CD4-positive, alpha-beta T cell treated with Interleukin-4 for 4 hours (primary cell): ENCODE data around the gene BMPER.

Experiments used
- DNase-seq: peaks from one replicate; pipeline ENCODE4 v3.0.0-alpha.2; 2020

Gene BMPER

DNA sequence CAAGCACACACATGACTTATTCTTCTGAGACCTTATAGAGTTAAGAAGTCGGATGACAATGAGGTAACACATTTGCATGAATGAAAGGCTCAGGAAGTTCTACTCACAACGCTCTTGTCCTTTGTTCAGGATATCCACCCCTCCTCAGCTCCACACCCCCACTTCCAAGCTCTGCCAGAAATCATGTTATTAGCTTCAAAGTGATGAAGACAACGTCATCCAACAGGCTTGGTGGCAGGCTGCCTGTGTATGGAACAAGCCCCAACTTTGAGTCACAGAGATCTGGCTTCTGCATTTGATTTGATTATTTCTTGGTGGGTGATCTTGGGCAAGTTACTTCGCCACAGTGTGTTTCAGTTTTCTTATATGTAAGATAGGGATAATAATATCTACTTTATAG is 12.4 kb upstream of the BMPER start:
- no peak for DNase-seq

- DNase-seq = no peak
These were observed 12.0 kb upstream of the BMPER start for GRCh38 chr7:33893377-33893776.

GRCh38 chr7:33895025-33895804 is 10.1 kb upstream of the BMPER start:
- peak; percentile 52 for DNase-seq

- no peak for DNase-seq
These were observed 4.8 kb upstream of the BMPER start for GRCh38 chr7:33900501-33900900.

DNA sequence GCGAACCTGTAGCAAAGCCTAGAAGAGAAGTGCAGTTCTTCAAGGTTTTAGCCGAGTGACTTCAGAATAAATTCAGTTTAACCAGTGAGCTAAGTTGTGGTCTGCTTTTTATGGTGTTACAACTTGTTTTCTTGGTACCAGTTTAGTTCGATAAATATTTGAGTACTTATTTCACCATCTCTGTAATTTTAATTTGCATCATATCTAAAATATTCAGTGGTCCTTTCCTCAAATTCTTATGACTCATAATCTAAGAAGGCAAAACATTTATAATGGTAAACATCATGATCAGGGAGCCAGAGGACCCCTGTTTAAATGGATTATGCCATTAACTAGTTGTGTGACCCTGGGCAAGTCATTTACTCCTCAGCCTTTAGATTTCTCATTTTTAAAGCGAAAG is 4.1 kb upstream of the BMPER start:
- no peak for DNase-seq

DNA sequence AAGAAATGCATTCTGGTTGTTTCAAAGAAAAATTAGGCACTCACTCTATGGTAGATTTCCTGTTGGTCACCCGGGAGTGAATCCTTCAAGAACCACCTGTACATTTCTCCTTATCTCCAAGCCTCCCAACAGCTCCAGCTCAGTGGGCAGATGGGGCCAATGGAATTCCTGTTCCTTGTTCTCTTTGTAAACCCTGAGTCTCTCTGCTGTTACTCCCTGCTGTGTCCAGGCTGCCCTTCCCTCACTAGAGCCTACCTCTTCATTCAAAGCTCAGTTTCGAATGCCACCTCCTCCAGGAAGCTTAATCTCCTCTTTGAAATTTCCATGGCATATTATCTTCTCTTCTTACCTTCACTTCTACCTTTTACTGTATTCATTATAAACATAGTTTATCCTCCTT is 3.5 kb upstream of the BMPER start:
- DNase-seq = no peak

DNA sequence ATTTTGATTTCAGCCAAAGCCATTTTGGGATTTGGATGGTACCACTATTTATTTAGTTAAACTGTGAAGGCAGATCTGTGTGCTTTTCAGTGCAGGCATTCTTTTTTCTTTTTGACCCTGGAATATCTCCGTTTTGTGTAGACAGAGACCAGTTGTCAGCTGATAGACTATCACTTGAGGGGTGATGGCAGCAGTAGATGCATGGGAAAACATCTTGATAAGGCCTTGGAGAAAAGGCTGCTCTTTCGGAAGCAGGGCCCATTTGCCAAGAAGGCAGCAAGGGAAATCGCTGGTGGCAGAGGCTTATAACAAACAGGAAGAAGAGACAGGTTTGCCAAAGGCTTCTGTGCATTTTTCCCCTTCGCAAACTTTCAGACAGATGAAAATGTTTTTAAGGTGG is 2.6 kb upstream of the BMPER start:
- no peak for DNase-seq

DNA sequence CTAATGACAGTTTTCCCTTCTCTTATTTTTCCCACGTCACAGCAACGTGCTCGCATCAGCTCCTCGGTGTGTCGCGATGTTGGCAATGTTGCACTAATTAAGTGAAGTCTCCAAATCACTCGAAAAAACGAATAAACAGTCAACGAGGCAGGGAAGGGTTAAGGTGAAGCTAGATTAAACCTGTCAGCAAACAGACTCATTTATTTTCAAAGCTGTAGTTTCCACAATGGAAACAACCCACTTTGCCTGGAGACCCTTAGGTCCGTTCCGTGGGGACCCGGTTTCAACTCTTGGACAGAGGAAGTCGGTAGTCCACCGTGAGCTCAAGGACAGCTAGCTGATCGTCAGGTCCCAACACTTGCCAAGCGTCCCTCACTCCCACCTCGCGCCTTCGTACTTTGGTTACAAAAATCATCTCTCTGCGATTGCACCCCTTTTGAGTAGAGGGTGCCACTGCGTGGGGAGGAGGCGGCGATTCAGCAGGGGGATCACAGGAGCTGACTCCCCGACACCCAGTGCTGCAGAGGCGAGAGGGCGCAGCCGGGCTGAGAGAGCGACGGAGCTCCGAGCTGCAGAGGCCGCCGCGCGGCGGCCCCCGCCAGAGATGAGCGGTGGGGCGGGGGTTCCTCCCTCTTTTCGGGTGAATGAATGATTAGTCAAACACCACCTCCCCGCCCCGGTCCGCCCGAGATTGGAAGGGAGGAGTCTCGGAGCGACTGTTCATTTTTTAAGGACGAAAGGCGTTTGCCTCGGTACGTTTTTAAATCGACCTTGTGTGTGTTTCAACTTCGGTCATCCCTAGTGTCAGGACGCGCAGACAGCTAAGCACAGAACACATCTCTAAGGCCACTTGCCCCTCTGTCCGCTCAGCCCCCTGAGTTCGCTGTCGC is 1.3 kb upstream of the BMPER start:
- DNase-seq = no peak

- no peak for DNase-seq
These were observed 504 bp upstream of the BMPER start for GRCh38 chr7:33904681-33905388.

DNA sequence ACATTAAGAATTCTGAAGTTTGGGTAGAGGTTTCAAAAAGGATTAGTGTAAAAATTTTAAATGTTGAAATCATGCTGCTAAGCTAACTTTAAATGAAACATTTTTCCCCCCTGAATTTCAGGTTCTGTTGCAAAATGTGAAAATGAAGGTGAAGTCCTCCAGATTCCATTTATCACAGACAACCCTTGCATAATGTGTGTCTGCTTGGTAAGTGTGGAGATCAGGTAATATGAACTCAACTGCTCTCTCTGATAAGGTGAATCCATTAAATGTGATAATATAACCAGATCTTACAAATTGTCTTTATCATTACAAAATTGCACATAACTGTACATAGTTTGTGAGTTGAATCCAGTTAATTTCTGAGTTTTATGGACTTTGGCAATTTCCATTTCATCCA is 1.4 kb downstream of the BMPER start:
- no peak for DNase-seq

DNA sequence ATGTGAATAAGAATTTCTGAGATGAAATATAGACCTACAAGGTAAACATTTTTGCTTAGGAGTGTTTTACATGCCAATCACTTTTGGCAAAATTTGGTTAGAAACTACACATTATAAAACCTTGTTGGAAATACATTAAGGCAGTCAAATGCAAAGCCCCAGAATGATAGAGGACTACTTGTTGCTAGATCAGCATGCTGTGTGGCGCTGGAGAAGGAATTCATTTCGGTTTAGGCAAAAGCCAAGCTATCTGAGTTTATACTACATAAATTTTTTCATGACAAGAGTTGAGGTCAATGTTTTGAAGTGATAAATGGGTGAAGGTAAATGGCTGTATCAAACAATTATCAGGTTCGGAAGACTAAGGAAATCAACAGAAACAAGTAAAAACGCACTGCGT is 2.3 kb downstream of the BMPER start:
- no peak for DNase-seq

DNA sequence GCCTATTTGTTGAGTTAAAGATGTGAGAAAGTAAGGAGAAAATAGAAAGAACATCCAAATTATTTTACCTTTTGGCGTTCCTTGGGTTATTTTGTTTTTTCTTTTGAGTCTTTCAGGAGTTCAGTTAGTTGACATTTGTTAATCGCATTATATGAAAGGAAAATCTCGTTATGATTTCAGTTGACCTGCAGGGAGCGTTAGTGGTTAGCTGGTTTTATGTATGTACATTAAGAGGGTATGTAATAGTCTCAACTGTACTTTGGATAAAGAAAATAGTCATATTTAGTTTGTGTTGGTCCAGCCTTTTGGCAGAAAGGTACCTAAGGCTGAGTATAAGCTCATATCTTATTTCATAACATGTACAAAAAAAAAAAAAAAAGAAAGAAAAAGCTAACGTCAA is 4.0 kb downstream of the BMPER start:
- no peak for DNase-seq

GRCh38 chr7:33909755-33910154 is 4.4 kb downstream of the BMPER start:
- no peak for DNase-seq

- no peak for DNase-seq
These were observed 5.4 kb downstream of the BMPER start for GRCh38 chr7:33910756-33911155.

GRCh38 chr7:33916357-33917081 is 11.2 kb downstream of the BMPER start:
- DNase-seq = no peak

- DNase-seq = no peak
These were observed 12.3 kb downstream of the BMPER start for GRCh38 chr7:33917661-33918060.

DNA sequence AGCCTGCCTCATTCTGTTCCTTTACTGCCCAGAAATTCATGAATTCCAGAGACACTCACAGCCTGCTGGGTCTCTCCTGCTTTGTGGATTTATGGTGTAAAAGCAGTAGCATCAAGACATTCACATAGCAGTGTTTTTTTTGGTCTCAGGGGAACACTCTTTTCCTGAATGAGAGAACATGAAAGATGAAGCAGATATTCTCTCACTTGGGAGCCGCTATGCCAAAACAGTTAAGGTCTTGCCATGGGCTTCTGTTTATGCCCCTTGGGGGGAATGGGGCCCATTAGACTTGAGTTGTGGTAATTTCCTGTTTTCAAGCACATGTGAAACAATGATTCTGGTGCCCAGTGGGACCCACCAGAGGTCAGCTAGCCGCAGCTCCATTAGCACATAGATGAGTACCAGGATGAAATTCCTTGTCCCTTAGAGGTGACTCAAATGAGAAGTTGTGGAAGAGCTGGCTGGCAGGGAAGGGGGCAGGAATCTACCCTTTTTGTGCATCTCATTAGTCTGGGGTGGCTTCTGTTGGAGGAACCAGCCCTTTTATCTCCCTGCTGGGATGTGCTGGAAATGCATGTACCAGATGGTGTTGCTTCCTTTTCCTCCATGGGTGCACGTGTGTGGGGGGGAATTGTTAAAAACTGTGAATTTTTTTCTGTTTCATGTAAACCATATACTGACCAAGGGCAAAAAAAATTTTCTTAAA is 13.3 kb downstream of the BMPER start:
- no peak for DNase-seq

- DNase-seq = no peak
These were observed 14.1 kb downstream of the BMPER start for GRCh38 chr7:33919449-33919848.

GRCh38 chr7:33921216-33921938 is 16.0 kb downstream of the BMPER start:
- no peak for DNase-seq

DNA sequence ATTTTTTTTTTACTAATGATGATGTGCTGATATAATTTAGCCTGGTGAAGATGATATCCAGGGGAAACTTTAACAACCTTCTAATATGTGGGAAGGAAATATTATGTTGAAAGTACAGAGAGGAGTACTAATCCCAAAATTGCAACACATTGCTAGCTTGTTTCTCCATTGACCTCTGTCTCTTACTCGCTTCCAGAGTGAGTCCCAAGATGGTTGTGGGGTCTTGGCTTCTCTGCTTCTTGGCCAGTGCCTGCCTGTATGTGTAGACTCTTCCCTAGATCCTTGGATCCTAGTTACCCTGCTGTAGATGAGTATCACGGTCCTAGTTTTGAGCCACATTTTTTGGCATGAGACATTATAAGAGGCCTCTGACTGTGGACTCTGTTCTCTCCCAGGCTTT is 17.5 kb downstream of the BMPER start:
- DNase-seq = no peak

DNA sequence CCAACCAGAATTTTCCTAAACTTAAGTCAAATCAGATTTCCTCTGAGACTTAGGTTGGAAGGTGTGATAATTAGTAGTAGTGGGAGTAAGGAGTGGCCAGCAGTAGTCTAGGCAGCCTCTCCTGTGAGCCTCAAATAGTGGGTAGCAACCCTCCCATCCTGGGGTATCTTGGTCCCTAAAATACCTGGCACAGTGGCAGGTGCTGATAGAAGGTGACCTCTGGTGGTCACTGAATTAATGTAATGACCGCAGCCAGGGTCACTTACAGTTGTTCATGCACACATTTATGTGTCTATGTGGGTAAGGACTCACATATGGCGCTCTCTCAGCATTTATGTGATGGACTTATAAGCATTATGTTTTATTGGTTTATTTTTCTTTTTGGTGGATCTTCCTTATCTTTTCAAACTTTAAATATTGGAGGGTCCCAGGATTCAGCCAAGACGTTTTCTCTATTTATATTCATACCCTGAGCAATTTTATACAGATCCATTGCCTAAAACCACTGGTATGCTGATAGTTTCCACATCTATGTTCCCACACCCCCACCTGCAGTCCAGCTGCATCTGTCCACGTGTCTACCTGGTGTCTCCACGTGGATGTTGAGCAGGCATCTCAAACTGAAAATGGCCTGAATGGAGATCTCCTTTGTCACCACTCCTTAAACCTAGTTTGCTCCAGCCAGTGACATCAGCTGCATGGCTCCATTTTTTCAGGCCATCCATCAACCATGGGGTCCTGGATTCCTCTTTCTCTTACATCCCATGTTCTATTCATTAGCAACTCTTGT is 18.3 kb downstream of the BMPER start:
- DNase-seq = no peak
